NOMO-1 (cell line): ENCODE measurements around the gene POFUT2.

Source experiments
- DNase-seq, 2 experiments: peaks; one replicate each; lab custom pipeline; 2025; ENCODE audit not compliant: unreplicated experiment in 2 of 2; lab: John Stamatoyannopoulos, UW

POFUT2 gene, protein sequence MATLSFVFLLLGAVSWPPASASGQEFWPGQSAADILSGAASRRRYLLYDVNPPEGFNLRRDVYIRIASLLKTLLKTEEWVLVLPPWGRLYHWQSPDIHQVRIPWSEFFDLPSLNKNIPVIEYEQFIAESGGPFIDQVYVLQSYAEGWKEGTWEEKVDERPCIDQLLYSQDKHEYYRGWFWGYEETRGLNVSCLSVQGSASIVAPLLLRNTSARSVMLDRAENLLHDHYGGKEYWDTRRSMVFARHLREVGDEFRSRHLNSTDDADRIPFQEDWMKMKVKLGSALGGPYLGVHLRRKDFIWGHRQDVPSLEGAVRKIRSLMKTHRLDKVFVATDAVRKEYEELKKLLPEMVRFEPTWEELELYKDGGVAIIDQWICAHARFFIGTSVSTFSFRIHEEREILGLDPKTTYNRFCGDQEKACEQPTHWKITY

GRCh38 chr21:45287438-45288391 lies at the start of gene POFUT2:
Gene POFUT2, minus strand, starts transcription at chr21:45287895. Its CDS starts 24 bp downstream, at chr21:45287871.
- DNase-seq: peak; percentile 75 to 88

- DNase-seq: no peak
Measured at GRCh38 chr21:45336870-45337269, 49.2 kb upstream of the POFUT2 start.

DNA sequence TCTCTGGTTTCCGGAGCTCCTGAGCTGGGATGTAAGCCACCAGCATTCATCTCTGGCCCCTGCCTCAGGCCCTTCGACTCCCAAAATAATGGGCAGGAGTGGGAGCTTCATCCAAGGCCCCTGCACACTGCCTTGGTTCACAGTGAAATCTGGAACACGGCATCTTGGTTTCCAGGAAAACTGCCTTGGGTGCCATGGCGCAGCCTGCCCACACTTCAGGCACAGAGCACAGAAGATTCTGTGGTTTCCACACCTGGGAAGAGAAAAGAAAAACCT lies 48.8 kb upstream of the POFUT2 start:
- DNase-seq: no peak

- no peak for DNase-seq
Measured at GRCh38 chr21:45335761-45336534, 48.3 kb upstream of the POFUT2 start.

- no peak for DNase-seq
Measured at GRCh38 chr21:45335151-45335760, 47.6 kb upstream of the POFUT2 start.

DNA sequence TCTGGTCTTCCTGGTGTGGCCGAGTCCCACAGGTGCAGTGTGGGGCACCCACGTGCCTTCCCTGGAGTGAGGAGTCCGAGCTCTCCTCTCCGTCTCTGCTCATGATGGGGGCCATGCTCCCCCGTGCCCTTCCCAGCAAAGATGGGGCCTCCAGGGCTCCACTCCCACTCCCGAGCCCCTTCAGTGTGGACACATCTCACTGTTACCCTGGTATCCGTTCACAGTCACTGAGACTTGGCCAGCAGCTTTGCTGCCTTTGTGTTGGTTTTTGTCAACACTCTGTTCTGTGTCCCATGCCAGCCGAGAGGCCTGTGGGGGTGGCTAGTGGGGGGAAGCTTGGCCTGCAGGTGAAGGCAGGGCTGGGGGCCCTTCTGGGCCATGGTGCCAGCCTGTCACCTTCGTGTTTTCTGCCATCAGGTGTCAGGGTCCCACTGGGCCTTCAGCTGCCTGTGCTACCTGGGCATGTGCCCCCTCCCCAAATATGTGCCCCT lies 46.9 kb upstream of the POFUT2 start:
- DNase-seq: no peak

DNA sequence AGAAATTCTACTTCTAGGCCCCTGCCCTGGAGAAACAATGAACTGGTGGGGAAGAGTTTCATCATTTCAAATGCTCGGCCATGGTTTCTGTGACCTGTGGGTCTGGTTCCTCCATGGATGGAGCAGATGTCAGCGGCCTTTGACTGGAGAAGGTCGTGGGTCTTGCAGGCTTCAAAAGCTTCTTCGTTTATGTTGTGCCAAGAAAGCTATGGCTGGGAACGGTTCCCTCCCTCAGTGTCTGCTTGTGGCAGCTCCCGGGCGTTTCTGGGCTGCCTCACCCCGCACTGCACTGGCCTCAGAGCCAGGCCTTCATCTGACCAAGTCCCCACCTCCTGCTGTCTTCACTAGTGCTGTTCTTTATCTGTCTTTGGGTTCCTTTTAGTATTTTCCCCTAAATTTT lies 46.4 kb upstream of the POFUT2 start:
- DNase-seq: no peak

DNA sequence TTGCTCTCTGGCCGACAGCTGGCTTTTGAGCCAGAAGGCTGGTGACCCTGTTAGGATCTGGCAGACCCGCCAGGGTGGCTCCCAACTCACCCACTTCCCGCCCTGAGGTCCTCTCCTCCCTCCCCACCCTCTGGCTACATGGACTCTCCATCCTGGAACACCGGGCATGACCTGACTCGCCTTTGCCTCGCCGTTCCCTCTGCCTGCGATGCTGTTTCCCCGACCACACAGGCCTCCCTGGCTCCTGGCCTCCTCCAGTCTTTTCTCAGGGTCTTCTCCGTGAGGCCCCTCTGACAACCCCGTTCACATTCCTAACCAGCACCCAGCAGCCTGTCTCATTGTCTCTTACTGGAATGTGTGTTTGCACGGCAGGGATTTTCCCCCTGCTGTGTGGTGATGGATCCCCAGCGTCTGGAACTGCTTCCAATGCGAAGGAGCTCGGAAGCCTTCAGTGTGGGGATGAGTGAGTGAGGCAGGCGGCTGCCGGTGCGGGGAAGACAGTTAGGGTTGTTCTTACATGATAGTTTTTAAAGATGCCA lies 46.0 kb upstream of the POFUT2 start:
- DNase-seq: no peak

DNA sequence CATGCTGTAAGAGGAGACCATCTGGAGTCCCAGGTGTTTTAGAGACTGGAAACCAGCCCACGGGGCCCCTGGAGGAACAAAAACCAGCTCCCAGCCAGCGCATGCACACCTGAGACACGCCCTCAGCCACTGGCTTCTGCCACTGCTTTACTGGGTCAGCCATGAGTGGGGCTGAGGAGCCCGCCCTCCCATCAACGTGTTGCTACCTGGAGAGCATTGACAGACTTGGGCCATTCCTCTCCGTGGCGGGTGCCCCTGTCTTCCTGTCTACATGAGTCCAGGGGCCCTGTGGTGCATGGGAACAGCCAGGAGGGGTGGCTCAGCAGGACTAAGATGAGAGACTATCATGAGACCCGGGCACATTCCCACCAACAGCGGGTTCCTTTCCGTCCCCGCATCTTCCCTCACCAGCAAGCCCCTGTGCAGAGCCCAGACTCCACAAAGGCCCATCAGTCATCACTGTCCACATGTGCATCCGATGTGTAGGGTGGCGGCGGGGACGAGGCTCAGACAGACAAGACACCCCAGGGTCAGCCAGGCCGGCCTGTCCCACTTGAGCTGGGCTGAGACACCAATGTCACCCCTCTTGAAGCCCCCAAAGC lies 45.4 kb upstream of the POFUT2 start:
- DNase-seq: no peak

GRCh38 chr21:45332415-45332814 lies 44.7 kb upstream of the POFUT2 start:
- no peak for DNase-seq

DNA sequence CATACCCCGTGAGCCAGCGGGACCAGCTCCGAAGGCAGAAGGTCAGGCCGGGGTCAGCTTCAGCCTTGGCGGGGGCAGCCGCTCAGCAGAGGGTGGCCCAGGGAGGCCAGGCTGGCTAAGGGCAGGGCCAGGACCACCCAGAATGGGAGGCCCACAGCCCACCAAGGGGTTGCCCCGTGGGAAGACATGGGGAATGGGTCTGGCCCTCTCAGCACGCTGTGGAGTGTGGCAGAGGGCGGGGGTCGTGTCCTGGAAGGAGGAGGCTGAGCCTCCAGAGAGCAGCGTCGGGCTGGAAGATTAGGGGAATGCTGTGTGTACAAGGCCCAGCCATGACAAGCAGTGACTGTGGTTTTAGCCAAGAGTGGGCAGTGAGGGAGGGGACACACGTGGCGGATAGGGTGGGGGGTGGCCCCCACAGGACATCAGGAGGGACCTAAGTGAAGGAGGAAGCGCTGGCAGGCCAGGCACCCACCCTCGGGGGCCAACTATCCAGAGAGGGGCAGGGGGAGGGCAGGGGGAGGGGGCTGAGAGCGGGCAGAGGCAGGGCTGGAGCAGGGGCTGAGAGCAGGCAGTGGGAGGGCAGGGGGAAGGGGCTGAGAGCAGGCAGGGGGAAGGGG lies 43.9 kb upstream of the POFUT2 start:
- no peak for DNase-seq

DNA sequence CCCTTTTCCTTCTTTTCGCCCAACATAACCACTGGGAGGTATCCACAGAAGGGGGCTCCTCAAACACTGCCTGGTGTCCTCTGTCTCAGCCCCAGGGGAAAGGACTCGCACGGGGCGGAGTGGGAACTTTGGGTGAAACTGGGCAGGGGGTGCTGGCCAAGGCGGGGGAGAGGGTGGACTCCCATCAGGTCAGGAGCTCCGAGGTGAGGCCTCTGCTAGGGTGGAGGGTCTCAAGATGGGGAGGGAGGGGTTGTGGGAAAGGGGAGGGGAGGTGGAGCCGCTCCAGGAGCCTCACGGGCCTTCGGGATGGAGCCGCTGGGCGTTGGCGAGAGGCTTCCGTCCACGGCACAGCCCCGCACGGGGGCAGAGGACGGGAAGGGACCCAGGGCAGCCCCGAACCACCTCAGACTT lies 43.2 kb upstream of the POFUT2 start:
- DNase-seq: no peak

DNA sequence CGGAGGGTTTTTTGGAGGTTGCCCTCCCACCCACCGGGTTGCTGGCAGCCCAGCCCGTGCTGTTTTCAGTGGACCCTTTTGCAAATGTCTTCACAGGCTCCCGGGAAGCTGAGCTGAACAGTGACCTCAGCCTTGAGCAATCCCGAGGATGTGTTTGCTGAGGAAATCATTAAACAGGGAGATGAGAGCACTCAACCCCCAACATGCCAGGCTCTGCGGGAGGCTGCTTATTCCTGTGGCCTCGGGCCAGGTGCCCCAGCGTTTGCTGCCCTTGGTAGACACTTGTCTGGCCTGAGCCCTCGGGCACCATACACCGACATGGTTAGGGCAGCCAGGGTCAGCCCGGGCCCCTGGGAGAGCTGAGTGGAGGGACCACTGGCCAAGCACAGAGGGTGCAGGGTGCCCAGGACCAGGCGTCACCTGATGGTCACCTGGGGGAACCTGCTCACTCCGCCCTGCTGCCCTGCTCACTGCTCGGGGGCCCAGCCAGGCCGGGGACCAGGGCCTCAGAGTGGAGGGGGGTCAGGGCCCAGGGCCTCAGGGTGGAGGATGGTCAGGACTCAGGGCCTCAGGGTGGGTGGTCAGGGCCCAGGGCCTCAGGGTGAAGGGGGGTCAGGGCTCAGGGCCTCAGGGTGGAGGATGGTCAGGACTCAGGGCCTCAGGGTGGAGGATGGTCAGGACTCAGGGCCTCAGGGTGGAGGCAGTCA lies 42.5 kb upstream of the POFUT2 start:
- DNase-seq: no peak

GRCh38 chr21:45329261-45330074 lies 41.8 kb upstream of the POFUT2 start:
- no peak for DNase-seq

GRCh38 chr21:45328198-45329091 lies 40.8 kb upstream of the POFUT2 start:
- no peak for DNase-seq

- DNase-seq: no peak
Measured at GRCh38 chr21:45327441-45328197, 39.9 kb upstream of the POFUT2 start.
